Stimulated activated CD4-positive, alpha-beta T cell treated with anti-CD3 and anti-CD28 coated beads, Interleukin-2, amount 100 ng/mL, for 24 hours (primary cell): ENCODE measurements around the gene TNXB.
"Not testable (repeated sequence)": the region's sequence is repeated elsewhere in the genome, so short reads cannot be mapped to it uniquely, and the experiment has no call there.

Experiments used
- DNase-seq, 2 donors: peaks; one replicate each; pipeline ENCODE4 v3.0.0-alpha.2; 2020

The TNXB gene

DNA sequence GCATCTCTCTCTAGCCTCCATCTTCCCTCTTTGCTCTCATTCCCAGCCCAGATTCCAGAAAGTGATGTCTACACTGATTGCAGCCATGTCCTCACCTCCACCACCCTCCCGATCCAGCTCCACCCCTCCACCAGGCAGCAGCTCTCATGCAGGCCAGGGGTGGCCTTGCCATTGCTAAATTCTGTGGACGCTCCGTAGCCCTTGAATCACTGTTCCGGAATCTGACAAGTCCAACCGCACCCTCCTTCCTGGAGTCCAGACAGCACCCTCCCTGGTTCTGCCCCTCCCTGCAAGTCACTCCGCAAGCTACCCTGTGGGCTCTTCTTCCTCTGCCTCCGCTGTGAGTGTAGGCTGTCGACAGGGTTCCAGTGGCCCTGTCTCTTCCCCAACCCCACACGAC, 26.2 kb downstream of the TNXB start:
- DNase-seq: no peak

DNA sequence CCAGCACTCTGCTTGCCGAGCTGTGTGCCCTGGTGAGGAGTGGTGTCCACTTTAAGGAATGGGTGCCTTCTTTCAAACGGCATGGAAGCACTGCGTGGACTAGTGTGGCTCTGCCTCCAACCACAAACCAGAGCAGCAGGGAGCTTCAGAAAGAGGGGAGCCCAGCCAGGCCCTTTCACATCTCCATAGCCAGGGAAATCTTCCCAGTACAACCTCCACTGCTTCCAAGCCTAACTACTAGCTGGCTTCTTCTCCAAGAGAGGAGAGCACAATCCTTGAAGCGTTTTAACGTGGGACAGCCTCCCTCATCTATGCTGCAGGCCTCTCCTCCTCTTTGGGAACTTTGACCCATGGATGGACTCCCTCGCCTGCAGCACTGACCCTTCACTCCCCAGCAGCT, 26.7 kb downstream of the TNXB start:
- DNase-seq: no peak

DNA sequence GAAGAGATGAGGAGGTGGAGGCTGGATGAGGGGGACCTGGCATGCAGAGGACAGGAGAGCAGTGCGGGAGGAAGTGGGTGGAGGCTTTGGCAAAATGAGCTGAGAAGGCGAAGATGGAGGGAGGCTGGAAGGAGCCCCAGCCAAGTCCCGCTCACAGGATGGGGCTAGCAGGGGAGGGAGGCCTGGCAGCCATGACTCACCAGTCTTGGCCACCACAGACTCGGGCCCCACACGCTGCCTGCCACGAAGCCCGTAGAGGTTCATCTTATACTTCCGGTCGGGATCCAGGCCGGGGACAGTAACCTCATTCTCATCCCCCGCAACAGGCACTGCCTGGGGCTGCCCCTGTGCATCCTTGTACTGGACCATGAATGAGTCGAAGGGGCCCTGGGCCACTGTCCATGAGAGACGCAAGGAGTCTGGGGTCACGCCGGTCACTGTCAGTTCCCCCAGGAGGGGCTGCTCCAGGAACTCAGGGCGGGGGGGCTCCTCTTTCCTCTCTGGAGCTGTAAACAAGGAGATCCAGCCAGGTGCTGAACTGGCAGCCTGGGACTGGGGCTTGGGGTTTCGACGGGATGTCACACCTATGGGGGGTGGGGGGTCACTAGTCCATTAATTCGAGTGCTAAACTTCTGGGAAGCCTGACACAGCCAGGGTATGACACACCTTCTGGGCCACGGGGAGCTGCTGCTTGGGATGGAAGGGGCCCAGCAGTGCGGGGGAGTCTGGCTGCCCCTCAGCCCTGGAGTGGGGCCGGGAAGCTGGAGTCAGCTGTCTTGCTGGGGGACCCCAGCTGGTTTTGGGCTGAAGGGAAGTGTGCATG, 27.8 kb downstream of the TNXB start:
- no peak for DNase-seq

DNA sequence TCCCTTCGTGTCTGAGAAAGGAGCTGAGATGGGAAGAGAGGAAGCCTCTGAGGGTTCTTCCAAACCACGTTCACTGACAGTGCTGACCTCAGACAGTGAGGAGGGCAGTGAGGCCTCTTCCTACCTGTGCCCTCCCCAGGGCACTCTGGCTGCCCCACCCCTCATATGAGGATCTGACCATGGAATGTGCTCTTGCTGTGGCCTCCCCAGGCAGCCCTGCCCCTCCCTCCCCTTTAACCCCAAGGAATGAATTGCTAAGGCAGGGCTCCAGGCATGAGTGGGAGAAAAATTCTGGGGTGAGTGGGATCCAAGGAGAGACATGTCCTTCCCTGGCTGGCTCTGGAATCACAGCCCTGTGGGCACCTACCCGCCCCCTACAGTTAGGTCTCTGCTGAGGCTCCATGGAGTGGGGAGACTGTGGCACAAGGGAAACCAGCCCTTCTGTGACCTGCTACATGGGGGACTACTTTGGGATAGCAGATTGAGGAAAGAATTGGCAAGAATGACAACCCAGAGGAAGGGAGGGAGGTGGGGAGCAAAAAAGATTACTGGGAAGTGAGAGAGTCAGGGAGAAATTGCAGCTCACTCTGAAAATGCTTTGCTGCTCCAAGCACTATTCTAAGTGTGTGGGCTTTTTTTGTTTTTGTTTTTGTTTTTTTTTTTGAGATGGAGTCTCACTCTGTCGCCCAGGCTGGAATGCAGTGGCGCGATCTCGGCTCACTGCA, 29.4 kb downstream of the TNXB start:
- DNase-seq: no peak

DNA sequence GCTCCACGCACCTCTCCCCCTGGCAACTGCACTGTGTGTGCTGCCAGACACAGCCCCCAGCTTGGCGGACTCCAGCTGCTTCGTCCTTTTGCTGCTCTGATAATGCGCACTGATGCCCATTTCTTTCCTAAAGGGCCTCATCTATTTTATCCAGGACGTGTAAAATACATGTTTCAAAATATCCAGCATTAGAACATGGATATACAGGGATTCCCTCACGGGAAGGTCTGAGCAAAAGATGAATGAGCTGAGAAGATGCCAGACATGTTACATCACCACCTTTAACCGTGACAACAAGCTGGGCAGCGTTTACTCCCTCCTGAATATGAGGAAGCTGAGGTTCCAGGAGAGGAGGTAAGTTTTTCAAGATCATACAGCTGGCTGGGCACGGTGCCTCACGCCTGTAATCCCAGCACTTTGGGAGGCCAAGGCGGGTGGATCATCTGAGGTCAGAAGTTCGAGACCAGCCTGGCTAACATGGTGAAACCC, 32.8 kb downstream of the TNXB start:
- no peak for DNase-seq

DNA sequence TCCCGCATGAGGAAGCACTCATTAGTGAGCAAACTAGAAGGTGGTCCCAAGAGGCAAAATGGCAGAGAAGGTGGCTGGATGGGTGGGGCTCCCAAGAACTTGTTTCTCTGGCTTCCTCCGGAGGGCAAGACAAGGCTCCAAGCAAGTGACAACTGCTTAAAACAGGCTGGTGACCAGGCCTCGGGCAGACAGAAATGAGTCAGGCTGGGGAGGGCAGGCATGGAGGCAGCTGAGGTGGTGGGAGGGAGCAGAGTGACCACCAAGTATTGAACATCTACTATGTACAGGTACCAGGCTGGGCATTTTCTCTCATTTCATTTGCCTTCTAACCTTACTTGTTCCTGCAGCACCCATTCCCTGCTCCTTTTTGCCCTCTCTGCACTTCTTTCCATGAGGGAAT, 33.4 kb downstream of the TNXB start:
- no peak for DNase-seq

DNA sequence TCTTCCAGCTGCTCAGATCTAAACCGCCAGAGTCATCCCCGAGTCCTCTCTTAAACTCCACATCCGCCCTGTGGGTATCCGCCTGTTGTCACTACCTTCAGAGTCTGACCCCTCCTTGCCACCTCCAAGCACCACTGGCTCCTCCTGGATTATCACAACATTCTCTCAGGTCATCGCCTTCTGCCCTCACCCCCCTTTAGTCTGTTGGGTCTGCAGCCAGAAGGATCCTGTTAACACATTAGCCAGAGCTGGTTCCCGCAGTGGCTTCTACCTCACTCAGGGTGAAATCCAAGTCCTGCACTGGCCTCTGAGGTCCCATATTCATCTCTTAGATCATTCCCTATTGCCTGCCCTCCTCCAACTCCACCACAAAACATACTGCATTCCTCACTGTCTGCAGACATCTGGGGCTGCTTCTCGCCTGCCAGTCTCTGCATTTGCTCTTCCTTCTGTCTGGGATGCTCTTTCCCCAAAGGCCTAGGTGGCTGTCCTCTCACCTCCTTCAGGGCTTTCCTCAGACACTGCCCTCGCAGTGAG, 34.1 kb downstream of the TNXB start:
- DNase-seq: no peak

DNA sequence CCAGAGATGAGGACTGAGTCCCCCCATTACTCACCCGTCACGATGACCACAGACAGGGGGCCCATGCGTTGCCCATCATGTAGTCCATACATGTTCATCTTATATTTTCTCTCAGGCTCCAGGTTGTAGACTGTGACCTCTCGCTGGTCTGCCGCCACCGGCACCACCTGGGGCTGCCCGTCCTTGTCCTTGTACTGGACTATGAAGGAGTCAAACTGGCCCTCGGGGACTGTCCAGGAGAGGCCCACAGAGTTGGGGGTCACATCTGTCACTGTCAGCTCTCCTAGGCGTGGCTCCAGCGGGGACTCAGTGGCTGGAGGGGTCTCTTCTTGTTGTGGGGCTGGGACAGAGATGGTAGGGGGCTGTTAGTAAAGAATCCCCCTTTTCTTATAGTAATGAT, 35.5 kb downstream of the TNXB start:
- no peak for DNase-seq

DNA sequence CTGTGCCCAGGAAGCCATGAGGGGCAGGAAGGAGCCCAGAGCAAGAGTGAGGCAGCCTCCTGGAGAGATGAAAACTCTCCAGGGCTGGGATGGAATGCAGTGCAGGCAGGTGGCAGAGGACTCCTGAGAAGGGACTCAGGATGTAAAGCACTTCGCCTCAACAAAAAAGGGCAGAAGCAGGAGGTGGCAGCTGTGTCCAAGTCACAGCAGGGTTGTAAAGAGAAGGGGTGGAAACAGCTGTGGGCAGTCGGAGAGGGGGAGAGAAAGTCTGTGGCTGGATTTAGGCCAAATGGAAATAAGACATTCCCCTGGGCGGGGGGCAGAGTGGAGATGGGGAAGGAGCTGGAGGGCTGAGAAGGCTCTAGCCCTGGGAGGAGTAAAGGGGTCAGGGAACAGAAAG, 36.0 kb downstream of the TNXB start:
- DNase-seq: no peak

DNA sequence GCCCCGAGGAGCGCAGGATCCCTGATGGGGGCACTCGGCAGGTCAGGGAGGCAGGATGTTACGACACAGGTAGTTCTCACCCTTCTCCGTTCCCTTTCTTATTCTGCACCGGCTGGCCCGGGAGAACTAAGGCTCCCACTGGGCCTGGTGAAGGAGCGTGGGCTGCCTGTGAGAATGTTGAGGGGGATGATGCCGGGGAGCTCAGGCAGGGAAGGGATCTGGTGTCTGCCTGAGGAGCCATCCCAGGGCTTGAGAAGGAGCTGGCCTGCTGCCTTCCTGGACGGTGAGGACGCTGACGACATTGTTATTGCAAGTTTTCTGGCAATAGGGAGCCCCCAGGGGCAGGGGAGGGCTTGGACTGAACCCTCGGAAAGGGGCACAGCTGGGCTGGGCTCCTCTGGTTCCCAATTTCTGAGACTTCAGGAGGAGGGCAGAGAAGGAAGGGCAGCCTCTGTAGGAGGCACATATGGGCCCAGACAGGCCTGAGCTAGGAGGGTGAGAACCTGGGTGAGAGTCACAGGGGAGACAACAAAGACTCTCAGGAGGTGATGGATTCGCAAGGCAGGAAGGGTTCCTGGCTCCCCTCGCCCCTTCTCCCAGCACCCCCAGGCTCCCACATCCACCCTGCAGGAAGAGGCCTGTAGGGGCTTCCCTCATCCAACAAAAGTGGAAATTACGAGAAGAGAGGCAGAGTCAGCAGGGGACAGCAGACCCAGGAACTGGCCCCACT, 38.2 kb downstream of the TNXB start:
- DNase-seq: no peak

DNA sequence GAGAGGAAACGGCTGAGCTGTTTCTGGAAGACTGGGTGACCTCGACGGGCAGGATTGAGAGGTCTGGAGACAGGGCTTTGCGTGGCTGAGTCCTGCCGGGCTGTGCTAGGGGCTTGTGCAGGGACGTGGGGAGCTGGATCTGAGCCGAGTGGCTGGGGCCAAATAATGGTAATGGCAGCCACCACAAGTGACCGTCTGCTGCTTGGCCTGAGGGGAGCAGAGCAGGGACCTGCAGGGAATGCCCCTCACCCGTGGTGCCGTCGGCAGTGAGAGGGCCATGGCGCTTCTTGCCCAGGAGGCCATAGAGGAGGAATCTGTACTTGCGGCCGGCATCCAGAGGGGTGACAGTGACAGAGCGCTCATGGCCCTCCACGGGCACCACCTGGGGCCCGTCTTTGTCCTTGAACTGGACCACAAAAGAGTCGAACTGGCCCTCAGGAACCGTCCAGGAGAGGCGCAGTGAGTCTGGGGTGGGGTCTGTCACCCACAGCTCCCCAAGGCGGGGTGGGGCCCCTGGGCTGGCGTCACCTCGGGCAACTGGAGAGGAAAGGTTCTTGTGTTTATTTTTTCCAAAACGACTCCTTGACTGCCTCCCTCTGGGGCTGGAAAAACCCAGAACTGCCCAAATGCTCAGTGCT, 39.1 kb downstream of the TNXB start:
- no peak for DNase-seq

DNA sequence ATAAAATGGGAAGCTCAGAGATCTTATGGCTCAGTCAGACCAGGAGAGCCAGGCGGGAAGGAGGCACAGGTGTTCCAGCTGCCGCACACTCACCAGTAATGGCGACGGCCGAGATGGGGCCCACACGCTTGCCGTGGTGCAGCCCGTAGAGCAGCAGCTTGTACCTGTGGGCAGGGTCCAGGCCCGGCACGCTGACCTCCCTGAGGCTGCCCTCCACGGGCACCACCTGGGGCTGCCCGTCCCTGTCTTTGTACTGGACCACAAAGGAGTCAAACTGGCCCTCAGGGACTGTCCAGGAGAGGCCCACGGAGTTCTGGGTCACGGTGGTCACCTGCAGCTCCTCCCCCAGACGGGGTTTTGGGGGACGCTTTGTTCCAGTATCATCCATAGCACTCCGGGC, 39.7 kb downstream of the TNXB start:
- DNase-seq: no peak

DNA sequence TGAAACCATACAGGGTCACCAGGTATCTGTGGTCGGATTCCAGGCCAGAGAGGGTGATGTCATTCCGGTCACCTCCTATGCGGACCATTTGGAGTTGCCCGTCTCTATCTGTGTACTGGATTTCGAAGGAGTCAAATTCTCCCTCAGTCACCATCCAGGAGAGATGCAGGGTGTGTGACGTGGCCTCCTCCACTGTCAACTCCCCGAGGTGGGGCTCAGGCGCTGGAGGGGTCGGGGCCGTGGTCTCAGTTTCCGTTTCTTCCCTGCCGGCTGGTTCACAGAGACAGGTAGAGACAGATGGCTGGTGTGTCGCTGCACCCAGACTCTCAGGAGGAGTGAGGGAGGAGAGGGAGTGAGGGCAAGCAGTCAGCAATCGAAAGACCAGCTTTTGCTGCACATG, 40.3 kb downstream of the TNXB start:
- no peak for DNase-seq

DNA sequence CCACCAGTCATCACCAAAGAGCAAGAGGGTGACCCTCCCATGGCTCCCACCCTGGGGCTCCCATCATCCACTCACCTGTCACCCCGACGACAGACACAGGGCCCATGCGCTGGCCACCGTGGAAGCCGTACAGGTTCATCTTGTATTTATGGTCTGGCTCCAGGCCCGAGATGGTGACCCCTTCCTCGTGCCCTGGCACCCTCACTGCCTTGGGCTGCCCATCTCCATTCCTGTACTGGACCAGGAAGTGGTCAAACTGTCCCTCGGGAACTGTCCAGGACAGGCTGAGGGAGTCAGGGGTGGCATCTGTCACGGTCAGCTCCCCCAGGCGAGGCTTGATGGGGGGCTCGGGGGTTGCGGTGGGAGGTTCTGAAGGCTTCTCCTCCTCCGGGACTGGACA, 40.8 kb downstream of the TNXB start:
- not testable (repeated sequence) for DNase-seq

DNA sequence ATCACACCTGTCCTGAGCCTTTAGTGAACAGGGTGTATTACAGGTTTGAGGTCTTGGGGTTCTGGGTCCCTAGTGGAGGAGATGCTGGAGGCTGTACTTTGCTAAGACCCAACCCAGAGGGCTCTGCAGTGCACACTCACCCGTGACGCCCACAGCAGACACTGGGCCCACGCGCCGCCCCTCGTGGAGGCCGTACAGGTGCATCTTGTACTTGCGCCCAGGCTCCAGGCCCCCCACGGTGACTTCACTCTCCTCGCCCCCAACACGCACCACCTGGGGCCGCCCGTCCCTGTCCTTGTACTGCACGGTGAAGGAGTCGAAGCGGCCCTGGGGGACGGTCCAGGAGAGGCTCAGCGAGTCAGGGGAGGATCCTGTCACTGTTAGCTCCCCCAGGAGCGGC, 41.6 kb downstream of the TNXB start:
- not testable (repeated sequence) for DNase-seq

DNA sequence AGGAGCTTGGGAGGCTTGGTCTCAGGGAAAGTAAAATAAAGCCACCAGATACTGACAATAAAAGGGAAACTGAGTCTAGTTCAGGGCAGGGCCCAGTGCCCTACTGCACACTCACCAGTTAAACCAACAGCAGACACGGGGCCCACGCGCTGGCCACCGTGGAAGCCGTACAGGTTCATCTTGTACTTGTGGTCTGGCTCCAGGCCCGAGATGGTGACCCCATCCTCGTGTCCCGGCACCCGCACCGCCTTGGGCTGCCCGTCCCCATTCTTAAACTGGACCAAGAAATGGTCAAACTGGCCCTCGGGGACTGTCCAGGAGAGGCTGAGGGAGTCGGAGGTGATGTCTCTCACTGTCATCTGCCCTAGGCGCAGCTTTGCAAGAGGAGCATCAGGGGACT, 44.4 kb downstream of the TNXB start:
- DNase-seq: no peak

DNA sequence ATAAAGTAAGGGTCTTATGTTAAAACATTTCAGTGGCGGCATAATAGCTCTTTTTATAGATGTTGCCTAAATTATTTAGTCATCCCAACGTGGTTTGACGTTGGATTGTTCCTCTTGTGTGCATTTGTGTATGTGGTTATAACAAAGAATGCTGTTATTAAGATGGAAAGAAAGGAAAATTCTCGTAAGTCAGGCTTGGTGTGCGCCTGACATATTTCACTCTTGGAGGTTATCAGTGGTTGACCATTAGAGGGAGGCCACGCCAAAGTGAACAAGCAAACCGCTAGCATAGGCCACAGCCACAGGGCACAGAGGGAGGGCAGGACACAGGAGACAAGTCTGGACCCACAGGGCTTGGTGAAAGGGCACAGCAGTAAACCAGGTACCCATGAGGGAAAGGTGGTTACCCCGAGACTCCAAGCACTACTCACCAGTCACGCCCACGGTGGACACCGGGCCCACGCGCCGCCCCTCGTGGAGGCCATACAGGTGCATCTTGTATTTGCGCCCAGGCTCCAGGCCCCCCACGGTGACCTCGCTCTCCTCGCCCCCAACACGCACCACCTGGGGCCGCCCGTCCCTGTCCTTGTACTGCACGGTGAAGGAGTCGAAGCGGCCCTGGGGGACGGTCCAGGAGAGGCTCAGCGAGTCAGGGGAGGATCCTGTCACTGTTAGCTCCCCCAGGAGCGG, 48.0 kb downstream of the TNXB start:
- no peak for DNase-seq

DNA sequence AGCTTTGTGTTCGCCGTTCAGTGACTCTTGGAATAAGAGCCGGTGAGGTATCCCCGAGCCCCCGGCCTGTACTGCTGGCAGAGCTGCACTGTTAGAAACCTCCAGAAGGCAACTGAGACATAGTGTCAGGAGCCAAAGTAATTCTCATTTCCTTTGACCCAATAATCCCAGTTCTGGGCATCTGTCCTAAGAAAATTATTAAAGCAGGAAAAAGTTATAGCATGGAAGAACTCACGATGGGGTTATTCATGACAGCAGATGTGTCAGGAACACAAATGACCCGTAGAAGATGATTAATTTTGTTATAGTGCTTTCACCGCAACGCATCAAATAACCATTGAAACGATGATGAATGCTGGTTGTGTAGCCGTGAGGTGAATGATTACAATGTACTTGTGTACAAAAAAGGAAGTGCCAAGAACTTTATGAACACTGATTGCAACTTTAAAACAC, 50.6 kb downstream of the TNXB start:
- no peak for DNase-seq

DNA sequence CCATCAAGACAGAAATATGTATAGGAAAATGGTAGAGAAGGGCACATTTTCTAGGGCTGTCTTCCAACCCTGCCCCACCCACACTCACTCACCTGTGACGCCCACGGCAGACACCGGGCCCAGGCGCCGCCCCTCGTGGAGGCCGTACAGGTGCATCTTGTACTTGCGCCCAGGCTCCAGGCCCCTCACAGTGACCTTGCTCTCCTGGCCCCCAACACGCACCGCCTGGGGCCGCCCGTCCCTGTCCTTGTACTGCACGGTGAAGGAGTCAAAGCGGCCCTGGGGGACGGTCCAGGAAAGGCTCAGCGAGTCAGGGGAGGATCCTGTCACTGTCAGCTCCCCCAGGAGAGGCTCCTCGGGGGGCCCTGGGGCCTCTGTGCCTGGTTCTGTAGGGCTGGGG, 51.2 kb downstream of the TNXB start:
- DNase-seq: no peak

DNA sequence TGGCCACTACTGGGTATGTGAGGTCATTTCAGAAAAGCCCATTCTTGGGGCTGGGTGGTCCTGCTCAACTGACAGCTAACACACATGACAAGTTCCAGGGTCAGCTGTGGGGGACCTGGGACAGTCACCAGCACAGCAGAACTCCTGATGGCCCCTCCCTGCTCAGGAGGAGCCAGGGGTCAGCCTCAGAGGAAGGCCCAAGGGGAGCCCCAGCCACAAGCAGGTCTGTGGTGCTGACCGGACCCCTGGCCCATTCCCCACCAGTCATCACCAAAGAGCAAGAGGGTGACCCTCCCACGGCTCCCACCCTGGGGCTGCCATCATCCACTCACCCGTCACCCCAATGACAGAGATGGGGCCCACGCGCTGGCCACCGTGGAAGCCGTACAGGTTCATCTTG, 52.9 kb downstream of the TNXB start:
- DNase-seq: no peak

DNA sequence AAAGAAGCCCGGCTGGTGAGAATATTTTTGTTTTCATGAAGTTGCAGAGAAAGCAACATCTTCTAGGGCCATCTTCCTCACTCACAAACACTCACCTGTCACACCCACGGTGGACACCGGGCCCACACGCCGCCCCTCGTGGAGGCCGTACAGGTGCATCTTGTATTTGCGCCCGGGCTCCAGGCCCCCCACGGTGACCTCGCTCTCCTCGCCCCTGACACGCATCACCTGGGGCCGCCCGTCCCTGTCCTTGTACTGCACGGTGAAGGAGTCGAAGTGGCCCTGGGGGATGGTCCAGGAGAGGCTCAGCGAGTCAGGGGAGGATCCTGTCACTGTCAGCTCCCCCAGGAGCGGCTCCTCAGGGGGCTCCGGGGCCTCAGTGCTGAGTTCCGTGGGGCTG, 53.4 kb downstream of the TNXB start:
- DNase-seq: not testable (repeated sequence)

DNA sequence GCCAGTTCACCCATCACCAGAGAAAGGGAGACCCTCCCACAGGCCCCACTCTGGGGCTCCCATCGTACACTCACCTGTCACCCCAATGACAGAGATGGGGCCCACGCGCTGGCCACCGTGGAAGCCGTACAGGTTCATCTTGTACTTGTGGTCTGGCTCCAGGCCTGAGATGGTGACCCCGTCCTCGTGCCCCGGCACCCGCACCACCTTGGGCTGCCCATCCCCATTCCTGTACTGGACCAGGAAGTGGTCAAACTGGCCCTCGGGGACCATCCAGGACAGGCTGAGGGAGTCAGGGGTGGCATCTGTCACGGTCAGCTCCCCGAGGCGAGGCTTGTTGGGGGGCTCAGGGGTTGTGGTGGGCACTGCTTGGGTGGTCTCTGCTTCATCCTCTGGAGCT, 55.8 kb downstream of the TNXB start:
- not testable (repeated sequence) for DNase-seq
